Measurements from ENCODE around the gene OPCML. TPM values are rescaled to one million over a fixed set of nuclear protein-coding genes. Genes with fewer than 3 reads are reported as not detected.

Gene OPCML
- polyA plus RNA-seq, 1 donor from 2014 or later: not detected

DNA sequence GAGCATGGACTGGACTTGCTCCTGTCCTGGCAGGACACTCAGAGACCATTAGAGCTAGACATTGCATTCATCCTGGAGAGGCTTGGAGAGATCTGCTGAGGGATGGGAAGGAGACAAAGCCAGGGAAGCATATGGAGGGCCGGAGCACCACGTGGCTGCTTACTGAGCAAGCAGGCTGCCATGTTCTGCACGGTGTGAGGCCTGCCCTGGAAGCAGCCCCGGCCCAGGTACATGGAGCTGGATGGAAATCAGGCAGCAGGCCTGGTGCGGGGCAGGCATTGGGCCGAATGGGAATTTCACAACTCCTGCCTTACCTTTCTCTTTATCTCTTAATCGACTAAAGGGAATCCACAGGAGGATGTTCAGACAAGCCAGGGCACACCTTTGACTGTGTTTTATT lies 371.5 kb downstream of the OPCML start:
- Mint-ChIP-seq H3K27ac (no peak overlapping the region), H3K36me3 (no peaks in the 10 kb centered on the region), H3K9me3 (peaks cover 0 to 3% (median 0%) of the 10 kb centered on the region in 3 donors), H3K4me1 (no peaks in the 10 kb centered on the region), H3K4me3 (no peak overlapping the region), H3K27me3 (peaks cover 1% of the 10 kb centered on the region)

DNA sequence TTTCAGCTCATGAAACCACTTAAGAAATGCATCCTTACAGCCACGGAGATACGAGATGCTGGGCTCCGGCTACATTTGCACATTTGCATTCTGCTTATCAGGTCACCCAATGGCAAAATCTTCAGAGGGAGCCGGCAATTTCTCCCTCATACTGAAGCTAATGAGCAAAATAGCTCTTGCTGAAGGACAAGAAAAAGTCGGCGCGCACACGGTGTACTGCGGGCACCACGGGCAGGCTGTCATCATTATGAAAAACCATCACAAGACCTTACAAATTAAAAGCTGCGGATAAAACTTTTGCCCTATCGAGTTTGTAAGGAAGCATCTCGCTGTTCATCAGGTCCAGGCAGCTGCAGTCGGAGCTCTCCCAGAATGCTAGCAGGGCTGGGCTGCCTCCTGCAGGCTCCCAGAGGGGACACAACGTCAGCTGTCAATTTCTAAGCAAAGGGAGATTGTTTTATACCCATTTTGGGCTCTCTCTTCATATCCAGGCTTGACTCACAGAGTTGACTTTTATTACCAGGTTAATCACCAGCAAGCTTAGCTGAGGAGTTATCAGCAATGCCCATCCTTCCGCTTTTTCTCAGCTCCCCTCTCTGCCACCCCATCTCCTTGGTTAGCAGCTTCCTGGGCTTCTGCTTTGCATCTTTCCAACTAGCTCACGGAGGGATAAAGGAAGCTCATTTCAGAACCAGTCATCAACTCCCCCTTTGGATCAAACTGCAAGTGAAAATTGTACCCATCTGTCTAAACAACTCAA lies 375.1 kb downstream of the OPCML start:
- peaks cover 4% of the 10 kb centered on the region for H3K27me3 Mint-ChIP-seq
- no peak overlapping the region for H3K4me3 Mint-ChIP-seq
- no peaks in the 10 kb centered on the region for H3K4me1 Mint-ChIP-seq
- peaks cover 0 to 3% (median 0%) of the 10 kb centered on the region in 3 donors for H3K9me3 Mint-ChIP-seq
- H3K36me3 Mint-ChIP-seq: no peaks in the 10 kb centered on the region
- no peak overlapping the region for H3K27ac Mint-ChIP-seq

DNA sequence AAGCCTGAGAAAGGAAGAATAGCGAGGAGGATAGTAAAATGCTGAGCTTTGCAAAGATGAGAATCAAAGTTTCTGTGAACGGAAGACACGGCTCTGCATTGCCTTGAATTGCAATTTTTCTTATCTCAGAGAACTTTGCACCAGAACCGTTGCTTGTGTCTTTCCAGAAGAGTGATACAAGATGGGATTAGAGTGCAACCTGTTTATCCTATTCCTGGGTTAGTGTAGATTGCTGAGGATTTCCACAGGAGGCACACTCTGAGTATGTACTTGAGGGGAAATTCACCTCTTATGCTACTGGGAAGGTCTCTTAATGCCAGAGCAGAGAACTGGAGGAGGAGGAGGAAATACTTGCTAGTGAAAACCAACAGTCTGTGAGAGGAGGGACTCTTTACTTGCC lies 377.5 kb downstream of the OPCML start:
- H3K36me3 Mint-ChIP-seq: no peaks in the 10 kb centered on the region
- no peak overlapping the region for H3K4me3 Mint-ChIP-seq
- peaks cover 4% of the 10 kb centered on the region for H3K27me3 Mint-ChIP-seq
- no peak overlapping the region for H3K27ac Mint-ChIP-seq
- no peaks in the 10 kb centered on the region for H3K4me1 Mint-ChIP-seq
- peaks cover 0 to 3% (median 0%) of the 10 kb centered on the region in 3 donors for H3K9me3 Mint-ChIP-seq

DNA sequence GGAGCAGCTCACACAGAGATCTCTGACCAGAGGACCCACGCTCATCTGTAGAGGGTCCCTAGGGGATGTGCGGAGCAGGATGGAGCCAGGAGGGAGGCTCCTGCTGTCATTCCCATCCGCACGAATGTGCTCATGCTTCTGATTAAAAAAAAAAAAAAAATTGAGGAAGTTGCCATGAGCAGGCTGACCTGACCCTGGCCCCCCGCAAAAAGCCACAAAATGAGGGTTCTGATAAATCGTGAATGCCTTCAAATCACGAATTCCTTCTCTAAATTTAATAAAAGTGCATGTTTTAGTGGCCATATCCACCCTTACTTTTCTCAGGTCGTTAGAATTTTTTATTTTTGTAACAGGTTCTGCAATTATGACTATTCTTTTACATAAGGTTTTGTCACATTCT lies 378.2 kb downstream of the OPCML start:
- peaks cover 4% of the 10 kb centered on the region for H3K27me3 Mint-ChIP-seq
- no peak overlapping the region for H3K4me3 Mint-ChIP-seq
- no peaks in the 10 kb centered on the region for H3K9me3 Mint-ChIP-seq
- no peak overlapping the region for H3K27ac Mint-ChIP-seq
- no peaks in the 10 kb centered on the region for H3K4me1 Mint-ChIP-seq
- no peaks in the 10 kb centered on the region for H3K36me3 Mint-ChIP-seq

DNA sequence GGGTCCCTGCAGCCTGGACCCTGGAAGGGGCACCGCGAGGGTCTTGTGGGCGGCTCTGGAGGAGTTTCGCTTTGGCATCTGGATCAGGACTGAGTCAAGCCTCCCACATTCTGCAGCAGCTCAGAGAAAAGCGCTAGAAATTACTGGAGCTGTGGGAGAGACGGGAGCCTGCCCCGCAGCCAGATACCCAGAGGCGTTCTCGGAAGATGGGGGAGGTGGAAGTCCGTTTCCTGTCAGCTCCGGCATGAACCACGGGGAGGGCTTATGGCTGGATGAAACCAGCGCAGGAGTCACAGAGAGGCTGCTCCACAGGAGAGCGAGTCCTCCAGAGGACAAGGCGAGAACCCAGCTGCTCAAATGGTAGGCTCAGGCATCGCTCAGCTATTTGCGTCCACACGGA lies 379.3 kb downstream of the OPCML start:
- Mint-ChIP-seq H3K9me3 (no peaks in the 10 kb centered on the region), H3K36me3 (no peaks in the 10 kb centered on the region), H3K27me3 (peaks cover 4% of the 10 kb centered on the region), H3K27ac (peak overlapping the region in 1 of 3 donors; percentile 21), H3K4me3 (no peak overlapping the region), H3K4me1 (no peaks in the 10 kb centered on the region)

DNA sequence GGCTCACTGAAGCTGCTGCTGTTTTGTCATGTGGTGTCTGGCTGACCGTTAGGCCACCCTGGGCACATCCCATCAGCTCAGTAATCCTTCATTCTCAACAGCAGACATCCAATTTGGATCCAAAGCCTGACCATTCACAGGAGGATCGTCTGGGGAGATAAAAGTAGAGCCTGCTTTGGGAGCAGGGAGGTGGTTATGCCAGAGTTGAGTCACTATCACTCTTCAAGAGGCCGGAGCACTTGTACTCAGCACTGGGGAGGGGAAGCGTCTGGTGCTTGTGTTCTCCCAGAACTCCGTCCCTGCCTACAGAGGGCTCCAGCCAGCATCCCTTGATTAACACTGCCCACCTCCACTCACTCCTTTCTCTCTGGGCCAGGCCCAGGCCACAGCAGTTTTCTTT lies 382.6 kb downstream of the OPCML start:
- Mint-ChIP-seq H3K36me3 (no peaks in the 10 kb centered on the region), H3K4me3 (no peak overlapping the region), H3K4me1 (no peaks in the 10 kb centered on the region), H3K27me3 (peaks cover 3% of the 10 kb centered on the region), H3K9me3 (peaks cover 0 to 6% (median 0%) of the 10 kb centered on the region in 3 donors), H3K27ac (no peak overlapping the region)

DNA sequence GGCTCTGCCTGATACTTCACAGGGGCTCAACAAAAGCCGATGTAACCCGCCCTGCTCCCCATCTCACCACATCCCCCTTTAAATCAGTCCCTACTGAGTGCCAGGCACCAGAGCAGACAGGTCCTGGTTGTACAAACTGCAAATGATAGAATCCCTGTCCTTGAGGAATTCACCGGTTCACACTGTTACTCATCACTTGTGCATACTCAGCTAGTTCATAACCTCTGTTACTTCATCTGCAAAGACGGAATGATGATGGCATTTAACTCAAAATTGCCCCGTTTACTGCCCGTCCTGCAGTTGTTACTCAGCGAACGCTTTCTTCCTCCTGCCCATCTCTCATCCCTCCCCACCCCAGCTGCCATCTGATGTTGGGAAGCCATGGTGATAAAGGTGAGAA lies 384.7 kb downstream of the OPCML start:
- H3K9me3 Mint-ChIP-seq: peaks cover 0 to 6% (median 0%) of the 10 kb centered on the region in 3 donors
- H3K27ac Mint-ChIP-seq: no peak overlapping the region
- no peaks in the 10 kb centered on the region for H3K4me1 Mint-ChIP-seq
- H3K4me3 Mint-ChIP-seq: peak overlapping the region in 1 of 4 donors; percentile 17
- H3K27me3 Mint-ChIP-seq: no peaks in the 10 kb centered on the region
- no peaks in the 10 kb centered on the region for H3K36me3 Mint-ChIP-seq

DNA sequence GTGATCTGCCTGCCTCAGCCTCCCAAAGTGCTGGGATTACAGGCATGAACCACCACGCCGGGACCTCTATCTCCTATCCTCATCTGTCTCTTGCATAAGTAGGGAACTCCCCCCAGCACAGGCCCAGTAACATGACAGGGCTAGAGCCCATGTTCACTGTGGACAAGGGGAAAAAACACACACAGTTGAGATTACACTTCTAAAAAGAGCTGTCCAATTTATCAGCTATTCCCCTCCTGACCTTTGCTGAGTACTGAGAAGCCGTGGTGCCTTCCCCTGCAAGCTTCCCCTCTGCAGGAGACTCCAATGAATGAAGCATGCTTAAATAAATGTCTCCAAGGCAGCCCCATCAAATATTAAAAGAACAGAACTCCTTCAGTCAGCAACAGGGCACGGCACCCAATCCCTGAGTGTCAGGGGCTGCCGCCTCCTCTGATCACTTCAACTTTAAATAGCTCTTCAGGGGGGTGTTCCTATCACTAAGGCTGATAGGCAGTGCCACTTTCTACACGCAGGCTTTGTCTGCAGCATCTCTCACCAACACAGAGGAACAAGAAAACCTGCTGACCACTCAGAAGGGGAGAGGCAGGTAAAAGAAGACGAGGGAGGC lies 385.5 kb downstream of the OPCML start:
- H3K4me3 Mint-ChIP-seq: no peak overlapping the region
- no peaks in the 10 kb centered on the region for H3K4me1 Mint-ChIP-seq
- H3K36me3 Mint-ChIP-seq: no peaks in the 10 kb centered on the region
- H3K27me3 Mint-ChIP-seq: no peaks in the 10 kb centered on the region
- no peak overlapping the region for H3K27ac Mint-ChIP-seq
- peaks cover 0 to 6% (median 0%) of the 10 kb centered on the region in 3 donors for H3K9me3 Mint-ChIP-seq

DNA sequence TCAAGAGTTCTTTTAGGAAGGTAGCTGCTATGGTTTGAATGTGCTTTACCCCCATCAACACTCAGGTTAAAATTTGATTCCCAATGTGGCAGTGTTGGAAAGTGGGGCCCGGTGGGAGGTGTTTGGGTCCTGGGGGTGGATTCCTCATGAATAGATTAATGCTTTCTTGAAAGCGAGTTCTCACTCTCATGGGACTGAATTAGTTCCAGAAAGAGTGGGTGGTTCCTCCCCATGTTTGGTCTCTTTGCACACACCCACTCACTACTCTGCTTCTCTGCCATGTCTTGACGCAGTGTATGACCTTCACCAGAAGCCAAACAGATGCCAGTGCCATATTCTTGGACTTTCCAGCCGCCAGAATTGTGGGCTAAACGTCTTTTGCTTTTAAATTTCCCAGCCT lies 394.4 kb downstream of the OPCML start:
- no peak overlapping the region for H3K4me3 Mint-ChIP-seq
- H3K27ac Mint-ChIP-seq: no peak overlapping the region
- H3K4me1 Mint-ChIP-seq: peaks cover 0 to 1% (median 0%) of the 10 kb centered on the region in 3 donors

DNA sequence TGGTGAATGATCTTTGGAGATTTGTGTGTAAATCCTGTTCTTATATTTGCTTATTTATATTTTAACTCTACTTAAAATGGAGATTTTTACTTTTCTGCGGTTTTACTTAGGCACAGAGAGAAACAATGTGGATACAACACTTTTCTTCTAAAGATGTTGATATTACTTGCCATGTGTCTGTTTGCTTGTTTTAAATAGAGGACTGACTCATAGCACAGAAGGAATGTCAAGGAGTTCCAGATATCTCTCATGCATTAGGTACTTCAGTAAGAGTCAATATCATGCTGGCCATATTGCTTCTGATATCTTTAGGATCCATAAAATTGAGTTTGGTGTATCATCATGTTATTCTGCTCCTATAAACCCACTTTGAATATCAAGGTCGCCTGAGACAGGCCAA lies 395.0 kb downstream of the OPCML start:
- H3K36me3 Mint-ChIP-seq: peaks cover 2% of the 10 kb centered on the region
- peaks cover 0 to 5% (median 0%) of the 10 kb centered on the region in 3 donors for H3K9me3 Mint-ChIP-seq
- peaks cover 0 to 1% (median 0%) of the 10 kb centered on the region in 3 donors for H3K4me1 Mint-ChIP-seq
- no peak overlapping the region for H3K27ac Mint-ChIP-seq
- H3K4me3 Mint-ChIP-seq: no peak overlapping the region
- H3K27me3 Mint-ChIP-seq: no peaks in the 10 kb centered on the region

More for the DNA sequence above, 394.4 kb downstream of the OPCML start:
- Mint-ChIP-seq H3K27me3 (no peaks in the 10 kb centered on the region), H3K36me3 (peaks cover 2% of the 10 kb centered on the region), H3K9me3 (peaks cover 0 to 5% (median 0%) of the 10 kb centered on the region in 3 donors)

DNA sequence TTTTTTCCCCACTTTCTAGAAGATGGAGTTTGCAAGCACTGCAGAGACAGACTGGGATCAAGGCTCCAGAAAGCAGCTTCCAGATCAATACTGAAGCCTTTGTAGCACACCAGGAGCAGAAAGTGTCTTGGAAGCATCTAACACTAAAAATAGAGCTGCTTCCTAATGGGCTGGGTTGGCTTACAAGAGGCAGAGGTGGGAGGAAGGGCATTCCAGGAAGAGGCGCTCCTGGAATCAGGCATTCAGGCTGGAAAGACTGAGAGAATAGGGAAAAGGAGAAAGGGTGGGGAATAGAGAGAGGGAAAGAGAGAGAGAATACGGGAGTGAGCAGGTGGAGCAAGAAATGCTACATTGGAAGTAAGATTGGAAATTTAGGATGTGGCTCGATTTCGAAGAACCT lies 395.9 kb downstream of the OPCML start:
- no peaks in the 10 kb centered on the region for H3K27me3 Mint-ChIP-seq
- no peak overlapping the region for H3K4me3 Mint-ChIP-seq
- H3K4me1 Mint-ChIP-seq: peaks cover 0 to 1% (median 0%) of the 10 kb centered on the region in 3 donors
- peaks cover 2% of the 10 kb centered on the region for H3K36me3 Mint-ChIP-seq
- H3K9me3 Mint-ChIP-seq: peaks cover 0 to 5% (median 0%) of the 10 kb centered on the region in 3 donors
- no peak overlapping the region for H3K27ac Mint-ChIP-seq

DNA sequence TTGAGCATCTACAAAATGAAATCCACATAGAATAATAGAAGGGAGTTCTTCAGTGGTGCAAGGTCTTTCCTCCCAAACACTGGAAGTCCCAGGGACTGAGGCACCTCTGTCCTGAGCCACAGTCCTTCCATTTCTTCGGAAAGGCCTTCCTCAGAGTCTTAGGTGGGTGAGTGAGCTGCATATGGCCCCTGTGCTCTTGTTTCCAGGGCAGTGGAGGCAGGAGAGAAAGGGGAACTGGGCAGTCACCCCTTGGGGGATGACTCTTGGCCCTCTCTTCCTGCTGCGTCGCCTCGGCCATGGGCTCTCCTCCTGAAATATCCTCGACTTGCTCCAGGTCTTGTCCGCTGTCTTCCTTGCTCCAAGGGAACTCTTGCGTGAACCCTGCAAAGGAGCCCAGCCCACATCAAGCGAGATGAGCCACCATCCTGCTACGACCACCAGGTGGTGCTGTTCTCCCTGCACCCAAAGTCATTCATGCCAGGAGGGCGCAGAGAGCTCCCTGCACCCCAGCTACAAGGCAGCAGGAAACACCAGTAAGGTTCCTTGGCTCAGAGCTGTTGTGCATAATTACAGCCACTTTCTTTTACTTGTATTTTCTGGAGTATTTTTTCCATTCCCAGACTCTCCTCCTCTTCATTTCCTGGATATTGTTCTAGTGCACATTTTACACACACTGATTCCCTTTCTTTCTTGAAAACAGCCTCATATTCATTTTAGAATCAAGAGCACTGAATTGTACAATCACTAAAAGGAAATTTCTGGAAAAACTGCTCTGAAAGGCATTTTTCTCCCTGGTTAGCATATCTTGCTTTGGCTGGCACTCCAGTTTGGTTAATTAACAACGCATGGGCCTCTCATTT lies 397.8 kb downstream of the OPCML start:
- no peak overlapping the region for H3K4me3 Mint-ChIP-seq
- H3K9me3 Mint-ChIP-seq: peaks cover 0 to 2% (median 0%) of the 10 kb centered on the region in 3 donors
- peaks cover 0 to 1% (median 0%) of the 10 kb centered on the region in 3 donors for H3K4me1 Mint-ChIP-seq
- peaks cover 2% of the 10 kb centered on the region for H3K36me3 Mint-ChIP-seq
- no peak overlapping the region for H3K27ac Mint-ChIP-seq
- H3K27me3 Mint-ChIP-seq: no peaks in the 10 kb centered on the region

DNA sequence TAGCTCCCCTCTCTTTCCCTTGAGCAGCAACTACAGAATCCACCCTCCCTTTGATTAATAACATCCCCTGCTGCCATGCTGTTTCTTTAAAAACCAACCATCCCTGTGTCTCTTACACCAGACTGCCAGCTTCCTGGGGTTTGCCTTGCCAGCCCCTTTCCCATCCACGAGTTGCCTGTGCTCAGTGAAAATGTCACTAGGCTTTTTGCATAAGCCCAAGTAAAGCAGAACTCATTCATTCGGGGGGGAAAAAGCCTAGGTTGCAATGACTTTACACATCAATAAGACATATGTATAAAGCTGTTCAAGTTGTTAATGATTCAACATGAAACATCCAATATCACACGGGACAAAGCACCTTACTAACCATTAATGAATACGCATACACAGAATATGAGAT lies 398.7 kb downstream of the OPCML start:
- H3K27me3 Mint-ChIP-seq: no peaks in the 10 kb centered on the region
- peak overlapping the region in 1 of 3 donors; percentile 8 for H3K27ac Mint-ChIP-seq
- peaks cover 0 to 1% (median 0%) of the 10 kb centered on the region in 3 donors for H3K4me1 Mint-ChIP-seq
- H3K4me3 Mint-ChIP-seq: no peak overlapping the region
- peaks cover 0 to 2% (median 0%) of the 10 kb centered on the region in 3 donors for H3K9me3 Mint-ChIP-seq
- H3K36me3 Mint-ChIP-seq: peaks cover 2% of the 10 kb centered on the region

DNA sequence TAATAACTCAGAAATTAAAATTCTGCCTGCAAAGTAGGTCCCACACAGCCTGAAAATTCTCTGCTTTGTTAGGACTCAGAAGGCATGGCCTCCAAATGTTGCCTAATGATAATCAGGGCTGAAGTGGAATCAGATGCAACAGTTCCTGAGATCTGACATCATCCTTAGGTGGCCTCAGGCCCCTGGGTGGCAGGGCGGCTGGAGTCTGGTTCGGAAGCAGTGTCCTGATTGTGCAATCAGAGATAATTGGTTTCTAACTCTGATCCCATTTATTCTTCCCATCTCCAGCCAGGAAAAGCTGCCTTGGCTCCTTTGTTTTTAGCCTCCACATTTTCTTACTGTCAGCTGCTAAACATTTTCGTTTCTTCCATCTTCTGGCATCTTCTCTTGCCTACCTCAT lies 399.3 kb downstream of the OPCML start:
- Mint-ChIP-seq H3K4me1 (peaks cover 0 to 1% (median 0%) of the 10 kb centered on the region in 3 donors), H3K27me3 (no peaks in the 10 kb centered on the region), H3K4me3 (no peak overlapping the region), H3K27ac (no peak overlapping the region), H3K9me3 (no peaks in the 10 kb centered on the region), H3K36me3 (peaks cover 2% of the 10 kb centered on the region)

DNA sequence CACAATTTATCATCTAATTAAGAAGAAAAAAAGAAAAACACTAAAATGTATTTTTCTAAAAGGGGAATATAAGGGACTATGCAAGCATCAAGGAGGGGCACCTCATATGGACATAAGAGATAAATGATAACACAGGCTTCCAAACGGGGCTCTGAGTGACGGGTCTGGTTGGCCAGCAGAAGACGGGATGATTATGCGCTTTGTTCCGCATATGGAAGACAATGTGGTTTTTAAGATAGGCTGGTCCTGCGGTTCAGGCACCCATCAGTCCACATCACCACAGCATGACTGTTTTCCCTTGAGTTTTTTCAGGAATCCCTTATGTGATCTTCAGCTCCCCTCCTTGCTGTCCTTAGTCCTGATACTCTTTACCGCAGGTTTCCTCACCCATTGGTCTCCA lies 404.6 kb downstream of the OPCML start:
- no peak overlapping the region for H3K27ac Mint-ChIP-seq
- no peak overlapping the region for H3K4me3 Mint-ChIP-seq
- peaks cover 0 to 1% (median 0%) of the 10 kb centered on the region in 3 donors for H3K4me1 Mint-ChIP-seq
- H3K36me3 Mint-ChIP-seq: no peaks in the 10 kb centered on the region
- no peaks in the 10 kb centered on the region for H3K27me3 Mint-ChIP-seq
- H3K9me3 Mint-ChIP-seq: no peaks in the 10 kb centered on the region
